ENCODE data around the gene ARID1B. TPM values are rescaled to one million over a fixed set of nuclear protein-coding genes. Genes with fewer than 3 reads are reported as not detected.
"Not testable (repeated sequence)": the region's sequence is repeated elsewhere in the genome, so short reads cannot be mapped to it uniquely, and the experiment has no call there.

ARID1B gene
- total RNA-seq, 2 donors from 2014 or later: 69.0 to 85.4 TPM

DNA sequence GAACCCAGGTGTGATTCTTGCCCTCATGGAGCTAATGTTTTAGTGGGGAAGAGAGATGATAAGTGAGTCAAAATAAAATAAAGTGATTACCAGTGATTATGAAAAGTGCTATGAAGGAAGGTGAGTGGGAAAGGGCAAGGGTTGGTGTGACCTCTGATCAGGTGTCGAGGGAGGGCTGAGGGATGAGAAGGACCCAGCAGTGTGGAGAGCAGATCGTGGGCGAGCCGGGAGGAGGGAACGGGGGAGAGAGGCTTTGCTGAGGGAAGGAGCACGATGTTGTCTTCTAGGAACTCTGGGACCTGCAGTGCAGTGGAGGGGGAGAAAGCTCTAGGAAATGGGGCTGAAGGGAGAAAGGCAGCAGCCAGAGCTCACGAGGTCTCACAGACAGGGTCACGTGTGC, 354.1 kb downstream of the ARID1B start:
- intact Hi-C loops (cut with DNase I, micrococcal nuclease): no loop called here
- DNase-seq (no peak), ATAC-seq (no peak)

DNA sequence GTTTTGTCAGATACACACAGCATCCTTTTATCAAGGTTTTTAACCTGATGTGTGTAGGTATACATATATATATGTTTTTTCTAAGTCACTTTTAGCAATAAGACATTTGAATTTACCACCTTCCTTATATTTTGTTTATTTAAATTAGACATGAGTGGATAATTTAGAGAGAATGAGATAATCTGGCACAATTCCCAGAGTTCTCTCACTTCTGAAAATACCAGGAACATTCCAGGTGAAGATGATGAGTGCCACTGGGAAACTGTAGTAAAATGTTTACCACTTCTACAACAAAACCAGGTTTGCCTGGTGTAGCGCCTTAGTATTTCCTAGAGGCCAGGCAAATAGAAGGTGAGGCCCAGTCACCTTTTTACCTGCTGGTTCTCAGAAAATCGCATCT, 356.7 kb downstream of the ARID1B start:
- intact Hi-C loops (cut with DNase I, micrococcal nuclease): no loop called here
- DNase-seq (no peak), ATAC-seq (peak; percentile 10)

DNA sequence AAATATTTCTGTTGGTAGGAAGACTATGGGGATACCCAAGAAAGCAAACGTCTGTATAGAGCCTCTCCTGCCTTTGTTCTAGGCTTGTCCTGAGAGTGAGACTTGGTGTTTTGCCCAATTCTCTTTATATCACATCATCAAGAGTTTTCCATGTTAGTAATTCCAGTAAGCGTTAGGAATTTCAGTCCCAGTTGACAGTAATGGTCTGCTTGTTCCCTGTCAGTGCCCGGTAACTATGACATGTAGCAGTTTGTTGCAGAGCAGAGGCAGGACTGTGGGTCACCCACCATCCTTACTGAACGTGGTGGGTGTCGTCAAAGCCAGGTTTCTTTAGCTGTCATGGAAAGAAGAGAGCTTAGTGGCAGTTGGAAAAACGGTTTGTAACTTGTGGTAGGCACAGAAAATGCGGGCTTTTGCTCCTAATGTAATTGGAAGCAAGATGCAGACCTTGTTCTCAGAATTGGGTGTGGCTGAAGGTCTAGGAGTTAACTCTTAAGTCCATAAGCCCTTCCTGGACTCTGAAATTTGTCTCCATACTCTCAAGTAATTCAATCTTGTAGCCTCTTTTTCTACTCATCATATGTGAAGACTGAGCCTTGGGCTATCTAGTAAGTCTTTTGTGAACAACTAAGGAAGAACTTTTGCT, 357.3 kb downstream of the ARID1B start:
- ATAC-seq (peak; percentile 68), DNase-seq (no peak)
- intact Hi-C loops (cut with DNase I, micrococcal nuclease): no loop called here

DNA sequence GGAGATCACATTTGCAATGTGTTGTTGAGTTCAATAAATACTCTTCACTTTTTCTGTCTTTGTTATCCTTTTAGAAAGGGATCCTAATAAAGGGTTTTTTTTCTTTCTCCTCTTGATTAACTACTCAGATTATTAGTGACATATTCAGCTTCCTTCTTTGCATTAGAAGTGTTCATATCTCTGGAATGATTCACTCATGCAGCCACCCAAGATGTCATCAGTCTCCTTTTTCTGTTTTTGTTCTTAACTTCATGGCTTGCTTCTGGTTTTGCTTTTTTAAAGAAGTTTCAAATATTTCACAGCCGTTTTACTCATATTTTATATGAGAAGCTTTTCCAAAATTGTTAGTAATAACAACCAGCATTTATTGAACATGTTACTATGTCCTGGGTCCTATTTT, 358.5 kb downstream of the ARID1B start:
- no peak for ATAC-seq
- intact Hi-C loops (cut with DNase I, micrococcal nuclease): no loop called here
- no peak for DNase-seq

DNA sequence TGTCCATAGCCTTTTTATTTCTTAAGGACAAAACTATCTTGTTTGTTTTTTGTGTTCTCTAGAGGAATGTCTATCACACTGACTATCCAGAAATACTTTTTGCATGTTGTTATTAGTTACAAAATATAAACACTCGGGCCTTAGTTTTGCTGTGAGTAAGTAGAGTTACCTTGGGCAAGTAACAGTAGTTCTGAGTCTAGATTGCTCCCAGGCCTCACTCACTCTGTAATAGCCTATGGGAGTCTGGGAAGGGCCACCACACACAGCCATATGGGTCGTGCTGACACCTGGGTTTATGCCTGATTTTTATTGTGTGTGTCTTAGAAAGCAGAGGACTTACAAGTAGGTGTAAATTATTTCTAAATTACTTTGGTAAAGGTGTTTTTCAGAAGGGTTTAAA, 360.3 kb downstream of the ARID1B start:
- no peak for DNase-seq
- ATAC-seq: no peak
- intact Hi-C loops (cut with DNase I, micrococcal nuclease): no loop called here

DNA sequence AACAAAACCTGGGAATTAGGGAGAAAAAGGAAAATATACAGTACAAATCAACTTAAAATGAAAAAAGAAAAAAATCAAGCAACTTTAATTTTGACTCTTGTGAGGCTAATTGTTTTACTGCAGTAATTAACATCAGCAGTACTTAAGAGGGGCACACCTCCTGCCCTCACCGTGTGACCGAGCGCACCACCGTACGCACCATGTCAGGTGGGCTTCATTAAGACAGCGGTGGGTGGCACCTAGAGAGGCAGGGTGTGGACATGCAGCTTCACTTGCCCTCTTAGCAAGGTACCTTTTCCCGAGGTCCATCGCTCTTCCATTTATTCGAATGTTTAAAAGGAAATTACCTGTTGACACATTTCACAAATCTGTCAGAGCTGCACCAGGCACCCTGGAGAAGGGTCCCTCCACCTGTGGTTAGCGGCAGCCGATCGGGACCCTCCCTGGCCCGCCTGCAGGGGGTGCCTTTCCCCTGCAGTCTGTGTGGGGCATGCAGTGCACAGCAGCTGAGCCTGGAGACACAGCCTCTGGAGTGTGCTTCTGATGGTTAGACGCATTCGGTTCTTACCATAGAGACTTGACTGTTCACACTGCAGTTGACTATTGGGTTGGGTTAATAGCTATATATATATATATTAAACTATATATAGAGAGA, 362.0 kb downstream of the ARID1B start:
- ATAC-seq (no peak), DNase-seq (no peak)
- intact Hi-C loops (cut with DNase I, micrococcal nuclease): no loop called here

DNA sequence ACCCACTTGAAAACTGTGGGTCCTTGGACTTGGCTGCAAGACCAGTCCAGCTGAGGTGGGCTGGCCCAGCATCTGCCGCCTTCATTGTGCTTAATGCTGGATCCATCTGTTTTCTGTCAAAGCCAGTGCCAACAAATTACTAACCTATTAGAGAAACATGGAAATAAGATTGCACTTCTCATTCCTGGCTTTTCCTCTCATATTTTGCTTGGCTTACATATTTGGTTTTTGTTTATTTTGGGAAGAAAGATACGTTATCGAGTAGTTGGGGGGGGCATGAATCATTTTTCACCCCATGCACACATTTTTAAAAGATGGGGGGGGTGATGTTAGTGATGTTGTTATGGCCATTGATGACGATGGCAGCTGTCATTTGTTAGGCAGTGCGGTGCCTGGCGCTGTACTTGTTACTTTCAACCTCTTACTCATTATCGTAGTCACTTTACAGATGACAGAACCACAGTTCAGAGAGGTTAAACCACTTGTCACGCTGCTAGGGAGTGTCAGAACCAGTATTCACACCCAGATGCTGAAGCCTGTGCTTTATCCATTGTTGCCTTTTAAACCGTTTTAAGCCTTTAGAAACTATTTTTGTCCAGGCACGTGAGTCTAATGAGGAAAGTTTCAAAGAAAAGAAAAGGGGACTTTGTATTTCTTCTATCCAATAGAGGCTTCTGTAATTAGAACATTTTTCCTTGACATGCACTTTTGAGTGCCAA, 366.2 kb downstream of the ARID1B start:
- DNase-seq (no peak), ATAC-seq (no peak)
- intact Hi-C loops (cut with DNase I, micrococcal nuclease): no loop called here

DNA sequence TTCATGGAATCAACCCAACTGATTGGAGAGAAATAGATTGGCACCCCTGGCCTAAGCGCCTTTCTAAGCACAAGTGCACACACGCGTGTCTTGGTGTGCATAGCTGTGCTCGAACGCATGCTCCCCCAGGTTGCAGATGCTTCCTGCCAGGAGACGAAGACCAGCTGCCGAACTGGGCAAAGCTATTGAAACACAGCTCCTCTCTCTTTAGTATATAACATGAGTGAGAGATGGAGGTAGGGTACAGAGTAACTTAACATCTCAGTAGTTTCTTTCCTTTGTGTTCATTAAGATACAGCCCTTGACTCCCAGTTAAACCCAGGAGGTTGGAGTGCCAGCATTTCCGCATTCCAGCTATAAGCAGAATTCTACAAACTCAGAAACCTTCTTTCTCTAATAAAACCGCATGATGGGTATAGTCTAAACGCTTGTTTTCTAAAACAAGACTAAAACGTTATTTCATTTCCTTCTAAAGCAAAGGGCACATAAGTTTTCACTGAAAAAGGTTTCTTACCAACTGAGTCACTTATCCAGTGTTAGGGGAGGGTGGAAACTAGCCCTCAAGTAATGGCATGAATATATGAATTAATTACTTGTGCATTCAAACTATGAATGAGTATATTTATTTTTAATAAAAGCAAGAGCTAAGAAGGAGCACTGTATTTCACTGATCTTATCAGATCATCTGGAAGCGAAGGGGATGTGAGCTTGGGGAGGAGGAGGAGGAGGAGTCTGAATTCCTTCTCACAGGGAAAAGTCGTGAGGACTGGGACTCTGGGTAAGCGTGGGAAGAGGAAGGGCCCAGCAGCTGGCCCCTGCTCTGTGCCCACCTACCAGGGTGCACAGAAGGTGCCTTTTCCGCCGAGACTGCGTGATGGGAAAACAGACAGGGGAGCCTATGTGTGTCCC, 367.0 kb downstream of the ARID1B start:
- ATAC-seq (no peak), DNase-seq (no peak)
- intact Hi-C loops (cut with DNase I, micrococcal nuclease): no loop called here

DNA sequence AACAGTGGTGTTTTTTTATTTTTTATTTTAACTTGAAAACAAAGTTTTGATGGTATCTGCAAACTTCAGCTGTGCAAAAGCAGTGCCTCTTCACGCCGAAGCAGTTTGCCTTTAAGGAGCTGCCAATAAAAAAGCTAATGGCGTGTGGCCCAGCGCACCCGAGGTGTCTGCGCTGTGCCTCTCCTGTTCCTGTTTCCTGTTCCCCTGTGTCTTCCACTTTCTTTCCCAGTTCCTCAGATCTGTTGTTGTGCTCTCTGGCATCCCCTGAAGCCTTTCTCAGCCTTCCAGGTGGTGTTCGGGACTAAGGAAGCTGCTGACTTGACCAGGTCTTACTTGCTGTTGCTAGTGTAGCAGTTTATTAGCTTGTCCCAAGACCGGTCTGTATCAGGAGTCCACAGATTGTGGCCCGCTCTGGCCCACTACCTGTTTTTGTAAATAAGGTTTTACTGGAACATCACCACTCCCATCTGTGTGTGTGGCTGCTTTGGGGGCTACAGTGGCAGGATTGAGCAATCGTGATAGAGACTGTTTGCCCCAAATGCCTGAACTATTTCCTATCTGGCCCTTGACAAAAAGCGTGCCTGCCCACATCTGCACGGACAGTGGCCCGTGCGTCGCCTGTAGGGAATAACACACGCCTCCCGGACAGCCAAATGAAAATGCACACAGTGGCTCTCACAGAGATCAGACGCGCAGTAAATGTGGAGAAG, 367.8 kb downstream of the ARID1B start:
- peak; percentile 83 for ATAC-seq
- DNase-seq: peak in 1 of 2 donors; percentile 27
- intact Hi-C loops (cut with DNase I, micrococcal nuclease): no loop called here

DNA sequence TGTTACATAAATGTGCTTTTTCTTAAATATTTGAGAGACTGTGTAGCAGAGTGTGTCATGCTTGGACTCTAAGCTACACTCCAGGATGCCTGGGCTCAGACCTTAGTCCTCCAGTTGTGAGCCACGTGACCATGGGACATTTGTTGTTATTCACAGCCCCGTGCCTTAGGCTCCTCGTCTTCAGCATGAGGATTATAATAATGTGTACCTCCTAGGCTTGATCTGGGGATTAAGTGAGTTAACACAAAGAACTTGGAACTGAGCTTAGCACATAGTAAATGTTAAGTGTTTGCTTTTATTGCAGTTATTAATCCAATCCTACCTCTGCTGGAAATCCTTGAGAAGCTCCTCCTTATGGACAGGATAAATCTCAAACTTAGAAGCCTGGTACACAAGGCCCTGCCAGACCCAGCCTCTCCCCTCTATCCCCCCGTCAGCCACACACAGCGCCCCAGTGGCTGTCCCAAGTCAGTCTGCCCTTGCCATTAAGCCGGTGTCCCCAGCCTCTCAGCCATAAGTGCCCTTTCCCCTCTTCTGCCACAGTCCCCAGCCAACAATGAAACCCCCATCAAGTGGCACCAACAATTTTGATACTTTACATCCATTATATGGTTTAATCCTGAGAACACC, 368.6 kb downstream of the ARID1B start:
- ATAC-seq (peak; percentile 33), DNase-seq (no peak)
- intact Hi-C loops (cut with DNase I, micrococcal nuclease): no loop called here

DNA sequence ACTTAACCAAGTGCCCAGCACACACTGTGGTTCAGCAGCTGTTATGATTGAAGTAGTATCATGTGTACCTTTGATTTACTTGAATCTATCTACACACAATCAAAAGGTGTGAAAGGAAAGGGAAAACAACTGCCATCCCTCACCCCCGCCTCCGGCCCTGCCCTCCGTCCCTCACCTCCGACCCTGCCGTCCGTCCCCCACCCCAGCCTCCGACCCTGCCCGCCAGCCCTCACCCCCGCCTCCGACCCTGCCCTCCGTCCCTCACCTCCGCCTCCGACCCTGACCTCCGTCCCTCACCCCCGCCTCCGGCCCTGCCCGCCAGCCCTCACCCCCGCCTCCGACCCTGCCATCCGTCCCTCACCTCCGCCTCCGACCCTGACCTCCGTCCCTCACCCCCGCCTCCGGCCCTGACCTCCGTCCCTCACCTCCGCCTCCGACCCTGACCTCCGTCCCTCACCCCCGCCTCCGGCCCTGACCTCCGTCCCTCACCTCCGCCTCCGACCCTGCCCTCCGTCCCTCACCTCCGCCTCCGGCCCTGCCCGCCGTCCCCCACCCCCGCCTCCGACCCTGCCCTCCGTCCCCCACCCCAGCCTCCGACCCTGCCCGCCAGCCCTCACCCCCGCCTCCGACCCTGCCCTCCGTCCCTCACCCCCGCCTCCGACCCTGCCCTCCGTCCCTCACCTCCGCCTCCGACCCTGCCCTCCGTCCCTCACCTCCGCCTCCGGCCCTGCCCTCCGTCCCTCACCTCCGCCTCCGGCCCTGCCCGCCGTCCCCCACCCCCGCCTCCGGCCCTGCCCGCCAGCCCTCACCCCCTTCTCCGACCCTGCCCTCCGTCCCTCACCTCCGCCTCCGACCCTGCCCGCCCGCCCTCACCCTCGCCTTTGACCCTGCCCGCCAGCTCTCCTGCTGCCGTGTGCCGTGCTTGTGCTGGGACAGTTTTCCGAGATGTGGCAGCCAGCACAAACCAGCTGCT, 370.2 kb downstream of the ARID1B start:
- ATAC-seq; intact Hi-C loops (cut with DNase I, micrococcal nuclease); DNase-seq: not testable (repeated sequence)

DNA sequence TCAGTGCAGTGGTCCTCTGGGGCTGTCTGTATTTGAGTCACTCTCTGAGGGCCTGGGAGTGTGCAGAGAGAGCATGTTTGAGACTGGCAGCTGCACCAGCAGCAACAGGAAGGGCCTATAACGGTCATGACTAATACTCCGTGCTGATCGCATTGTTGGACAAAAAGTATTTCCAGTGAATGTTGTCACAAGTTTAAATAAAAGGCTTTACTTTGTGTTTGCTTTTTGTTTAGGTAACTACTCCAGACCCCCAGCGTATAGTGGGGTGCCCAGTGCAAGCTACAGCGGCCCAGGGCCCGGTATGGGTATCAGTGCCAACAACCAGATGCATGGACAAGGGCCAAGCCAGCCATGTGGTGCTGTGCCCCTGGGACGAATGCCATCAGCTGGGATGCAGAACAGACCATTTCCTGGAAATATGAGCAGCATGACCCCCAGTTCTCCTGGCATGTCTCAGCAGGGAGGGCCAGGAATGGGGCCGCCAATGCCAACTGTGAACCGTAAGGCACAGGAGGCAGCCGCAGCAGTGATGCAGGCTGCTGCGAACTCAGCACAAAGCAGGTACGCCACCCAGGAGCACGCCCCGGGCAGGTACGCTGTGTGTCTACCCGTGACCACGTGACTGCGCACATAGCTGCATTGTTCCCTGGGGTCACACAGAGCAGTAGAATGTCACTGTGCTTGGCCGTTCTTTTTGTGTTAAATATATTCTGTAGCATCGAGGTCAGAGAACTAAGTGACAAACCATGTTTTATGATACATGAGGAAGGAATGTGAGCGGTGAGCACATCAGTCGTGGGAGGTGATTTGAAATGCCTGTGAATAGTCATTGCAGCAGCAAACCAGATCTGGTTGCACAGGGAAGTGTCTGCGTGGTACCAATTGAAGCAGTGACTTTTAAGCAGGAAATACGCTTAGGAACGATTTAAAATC, 371.5 kb downstream of the ARID1B start:
- peak; percentile 4 for ATAC-seq
- peak in 1 of 2 donors; percentile 44 for DNase-seq
- intact Hi-C loops (cut with DNase I, micrococcal nuclease): no loop called here

DNA sequence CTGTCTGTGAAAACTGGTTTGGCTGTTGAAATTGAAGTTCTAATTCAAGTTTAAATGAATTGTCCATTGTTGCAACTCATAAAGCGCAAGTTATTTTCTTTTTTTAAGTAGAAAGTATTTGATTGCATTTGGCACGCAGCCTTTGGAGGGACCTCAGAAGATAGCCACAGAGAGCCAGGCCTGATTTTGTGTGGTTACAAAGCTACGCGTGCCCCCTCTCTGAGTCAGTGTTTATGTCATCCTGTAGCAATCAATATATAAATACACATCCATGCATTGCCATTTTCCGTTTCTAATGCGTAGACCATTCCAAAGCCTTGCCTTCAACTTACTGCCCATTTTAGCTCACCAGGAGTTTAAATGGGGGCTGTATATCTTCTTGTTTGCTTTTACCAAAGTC, 372.9 kb downstream of the ARID1B start:
- ATAC-seq (no peak), DNase-seq (no peak)
- intact Hi-C loops (cut with DNase I, micrococcal nuclease): no loop called here

DNA sequence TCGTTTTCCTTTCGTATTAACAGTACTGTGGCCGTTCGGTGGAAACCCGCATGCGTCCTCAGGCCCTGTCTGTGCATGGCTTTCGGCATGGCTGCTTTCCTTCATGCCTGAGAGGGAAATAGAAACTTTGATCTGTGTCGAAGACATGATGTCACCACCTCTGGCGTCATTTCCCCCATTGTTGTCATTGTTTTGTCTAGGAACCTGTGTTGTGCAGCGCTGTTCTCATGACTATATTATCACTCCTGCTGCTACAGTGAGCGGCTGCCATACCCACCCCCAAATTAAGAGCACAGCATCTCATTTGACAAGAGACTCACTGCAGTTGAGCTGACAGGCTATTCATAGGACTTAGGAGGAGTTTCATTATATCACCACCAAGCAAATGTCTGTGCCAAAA, 373.9 kb downstream of the ARID1B start:
- no peak for ATAC-seq
- intact Hi-C loops (cut with DNase I, micrococcal nuclease): no loop called here
- no peak for DNase-seq

DNA sequence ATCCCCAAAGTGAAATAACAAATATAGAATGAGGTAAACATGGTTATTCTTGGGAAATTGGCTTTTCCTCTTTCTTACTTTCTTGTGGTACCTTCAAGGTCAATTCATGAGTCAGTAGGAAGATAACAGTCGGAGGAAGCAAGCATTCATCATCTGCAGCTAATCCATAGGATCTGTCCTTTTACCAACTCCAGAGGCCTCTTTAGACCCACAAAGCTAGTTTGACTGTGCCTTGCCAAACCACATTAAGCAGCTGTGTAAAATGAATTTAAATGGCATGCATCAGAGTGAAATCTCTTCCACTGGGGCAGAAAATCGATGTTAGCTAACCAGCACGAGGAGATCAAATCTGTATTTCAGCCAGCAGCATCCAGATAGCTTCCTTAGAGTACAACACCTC, 374.8 kb downstream of the ARID1B start:
- intact Hi-C loops (cut with DNase I, micrococcal nuclease): no loop called here
- no peak for DNase-seq
- ATAC-seq: no peak

DNA sequence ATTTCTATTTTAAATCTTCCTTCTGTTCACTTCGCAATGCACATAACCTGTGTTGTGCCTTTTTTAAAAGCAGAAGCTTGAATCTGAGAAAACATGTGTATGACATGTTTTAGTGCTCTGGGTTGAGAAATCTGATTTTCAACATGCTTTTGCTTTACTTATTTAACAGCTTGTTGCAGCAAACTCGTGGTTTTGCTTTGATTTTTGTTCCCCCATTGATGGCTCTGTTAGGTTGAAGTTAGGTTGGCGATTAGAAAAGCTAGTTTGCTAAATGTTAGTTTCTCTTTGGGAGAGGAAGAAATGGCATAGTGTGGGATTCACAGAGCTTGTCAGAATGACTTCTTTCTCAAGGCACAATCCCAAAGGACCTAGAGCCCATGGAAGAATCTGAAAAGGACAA, 375.4 kb downstream of the ARID1B start:
- intact Hi-C loops (cut with DNase I, micrococcal nuclease): no loop called here
- no peak for DNase-seq
- no peak for ATAC-seq
